HL-60 (cell line): Measurements from ENCODE around the gene SEC61A1.

Source experiments
- DNase-seq, 2 experiments: peaks; one replicate each; pipeline ENCODE4 v3.0.0-alpha.2; 2010 to 2020; ENCODE audit warnings: low read depth in 1 of 2, low spot score in 1 of 2
- H3K27ac ChIP-seq: fragments of 250-450 bp; sonication (Bioruptor Pico); replicated peaks from 2 replicates; pipeline ENCODE4 v1.5.1; 2020; ENCODE audit warnings: mild to moderate bottlenecking, moderate library complexity
- H3K27me3 ChIP-seq: fragments of 250-450 bp; sonication (Bioruptor Pico); 2 replicates; pipeline ENCODE4 v1.5.1; 2021; ENCODE audit warnings: mild to moderate bottlenecking, moderate library complexity; ENCODE audit not compliant: insufficient read depth, poor library complexity, severe bottlenecking
- H3K4me3 ChIP-seq: replicated peaks from 2 replicates; pipeline ENCODE4 v1.5.1; 2011; ENCODE audit warnings: mild to moderate bottlenecking, control low read depth, low read length; ENCODE audit not compliant: insufficient read depth
- GABPA ChIP-seq: IDR thresholded peaks from 2 replicates; pipeline ENCODE4 v1.6.1; 2012; ENCODE audit warnings: low read depth
- POLR2AphosphoS5 ChIP-seq: IDR thresholded peaks from 2 replicates; pipeline ENCODE4 v1.6.1; 2012; ENCODE audit warnings: low read depth
- SPI1 ChIP-seq: IDR thresholded peaks from 2 replicates; pipeline ENCODE4 v1.6.1; 2012; ENCODE audit warnings: low read depth, mild to moderate bottlenecking, borderline replicate concordance
- TF ChIP-seq, protein P1 (sequence below): IDR thresholded peaks from one replicate; pipeline ENCODE4 v1.5.1; 2011; ENCODE audit warnings: low read length, control low read depth, inconsistent platforms; ENCODE audit not compliant: insufficient read depth
- TF ChIP-seq, protein P2 (sequence below): IDR thresholded peaks from 2 replicates; pipeline ENCODE4 v1.6.1; 2012; ENCODE audit warnings: low read depth; ENCODE audit not compliant: insufficient replicate concordance

Gene SEC61A1

GRCh38 chr3:128078875-128079274, 26.6 kb downstream of the SEC61A1 start:
- DNase-seq = no peak
- Histone ChIP-seq H3K27me3 (no peaks in the 10 kb centered on the region), H3K27ac (no peak overlapping the region), H3K4me3 (no peak overlapping the region)
- TF ChIP-seq, protein P1, sequence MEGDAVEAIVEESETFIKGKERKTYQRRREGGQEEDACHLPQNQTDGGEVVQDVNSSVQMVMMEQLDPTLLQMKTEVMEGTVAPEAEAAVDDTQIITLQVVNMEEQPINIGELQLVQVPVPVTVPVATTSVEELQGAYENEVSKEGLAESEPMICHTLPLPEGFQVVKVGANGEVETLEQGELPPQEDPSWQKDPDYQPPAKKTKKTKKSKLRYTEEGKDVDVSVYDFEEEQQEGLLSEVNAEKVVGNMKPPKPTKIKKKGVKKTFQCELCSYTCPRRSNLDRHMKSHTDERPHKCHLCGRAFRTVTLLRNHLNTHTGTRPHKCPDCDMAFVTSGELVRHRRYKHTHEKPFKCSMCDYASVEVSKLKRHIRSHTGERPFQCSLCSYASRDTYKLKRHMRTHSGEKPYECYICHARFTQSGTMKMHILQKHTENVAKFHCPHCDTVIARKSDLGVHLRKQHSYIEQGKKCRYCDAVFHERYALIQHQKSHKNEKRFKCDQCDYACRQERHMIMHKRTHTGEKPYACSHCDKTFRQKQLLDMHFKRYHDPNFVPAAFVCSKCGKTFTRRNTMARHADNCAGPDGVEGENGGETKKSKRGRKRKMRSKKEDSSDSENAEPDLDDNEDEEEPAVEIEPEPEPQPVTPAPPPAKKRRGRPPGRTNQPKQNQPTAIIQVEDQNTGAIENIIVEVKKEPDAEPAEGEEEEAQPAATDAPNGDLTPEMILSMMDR = no peak
- no peak for TF ChIP-seq GABPA
- TF ChIP-seq, protein P2, sequence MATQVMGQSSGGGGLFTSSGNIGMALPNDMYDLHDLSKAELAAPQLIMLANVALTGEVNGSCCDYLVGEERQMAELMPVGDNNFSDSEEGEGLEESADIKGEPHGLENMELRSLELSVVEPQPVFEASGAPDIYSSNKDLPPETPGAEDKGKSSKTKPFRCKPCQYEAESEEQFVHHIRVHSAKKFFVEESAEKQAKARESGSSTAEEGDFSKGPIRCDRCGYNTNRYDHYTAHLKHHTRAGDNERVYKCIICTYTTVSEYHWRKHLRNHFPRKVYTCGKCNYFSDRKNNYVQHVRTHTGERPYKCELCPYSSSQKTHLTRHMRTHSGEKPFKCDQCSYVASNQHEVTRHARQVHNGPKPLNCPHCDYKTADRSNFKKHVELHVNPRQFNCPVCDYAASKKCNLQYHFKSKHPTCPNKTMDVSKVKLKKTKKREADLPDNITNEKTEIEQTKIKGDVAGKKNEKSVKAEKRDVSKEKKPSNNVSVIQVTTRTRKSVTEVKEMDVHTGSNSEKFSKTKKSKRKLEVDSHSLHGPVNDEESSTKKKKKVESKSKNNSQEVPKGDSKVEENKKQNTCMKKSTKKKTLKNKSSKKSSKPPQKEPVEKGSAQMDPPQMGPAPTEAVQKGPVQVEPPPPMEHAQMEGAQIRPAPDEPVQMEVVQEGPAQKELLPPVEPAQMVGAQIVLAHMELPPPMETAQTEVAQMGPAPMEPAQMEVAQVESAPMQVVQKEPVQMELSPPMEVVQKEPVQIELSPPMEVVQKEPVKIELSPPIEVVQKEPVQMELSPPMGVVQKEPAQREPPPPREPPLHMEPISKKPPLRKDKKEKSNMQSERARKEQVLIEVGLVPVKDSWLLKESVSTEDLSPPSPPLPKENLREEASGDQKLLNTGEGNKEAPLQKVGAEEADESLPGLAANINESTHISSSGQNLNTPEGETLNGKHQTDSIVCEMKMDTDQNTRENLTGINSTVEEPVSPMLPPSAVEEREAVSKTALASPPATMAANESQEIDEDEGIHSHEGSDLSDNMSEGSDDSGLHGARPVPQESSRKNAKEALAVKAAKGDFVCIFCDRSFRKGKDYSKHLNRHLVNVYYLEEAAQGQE = no peak
- no peak for TF ChIP-seq POLR2AphosphoS5

DNA sequence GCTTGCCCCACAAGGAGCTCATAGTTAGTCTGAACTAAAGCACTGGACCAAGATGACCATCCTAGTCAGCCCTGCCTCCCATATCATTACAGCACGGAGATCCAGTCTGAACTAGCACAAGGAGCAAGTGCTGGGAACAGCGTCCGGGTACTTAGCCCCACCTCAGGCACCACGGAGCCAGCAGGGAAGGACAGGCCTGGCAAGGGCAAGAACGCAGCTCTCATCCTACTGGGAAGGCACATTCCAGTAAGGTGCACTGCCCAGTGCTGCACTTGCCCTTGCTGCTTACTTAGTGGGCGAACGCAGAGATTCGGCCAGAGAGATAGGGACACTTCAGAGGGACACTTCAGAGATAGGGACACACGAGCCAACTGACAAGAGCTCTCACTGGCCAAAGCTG, 27.6 kb downstream of the SEC61A1 start:
- TF ChIP-seq SPI1 (no peak), POLR2AphosphoS5 (no peak), GABPA (no peak)
- TF ChIP-seq, protein P1 = no peak
- TF ChIP-seq, protein P2 = no peak
- DNase-seq = no peak
- H3K4me3 ChIP-seq = no peak overlapping the region
- no peaks in the 10 kb centered on the region for H3K27me3 ChIP-seq
- no peak overlapping the region for H3K27ac ChIP-seq

DNA sequence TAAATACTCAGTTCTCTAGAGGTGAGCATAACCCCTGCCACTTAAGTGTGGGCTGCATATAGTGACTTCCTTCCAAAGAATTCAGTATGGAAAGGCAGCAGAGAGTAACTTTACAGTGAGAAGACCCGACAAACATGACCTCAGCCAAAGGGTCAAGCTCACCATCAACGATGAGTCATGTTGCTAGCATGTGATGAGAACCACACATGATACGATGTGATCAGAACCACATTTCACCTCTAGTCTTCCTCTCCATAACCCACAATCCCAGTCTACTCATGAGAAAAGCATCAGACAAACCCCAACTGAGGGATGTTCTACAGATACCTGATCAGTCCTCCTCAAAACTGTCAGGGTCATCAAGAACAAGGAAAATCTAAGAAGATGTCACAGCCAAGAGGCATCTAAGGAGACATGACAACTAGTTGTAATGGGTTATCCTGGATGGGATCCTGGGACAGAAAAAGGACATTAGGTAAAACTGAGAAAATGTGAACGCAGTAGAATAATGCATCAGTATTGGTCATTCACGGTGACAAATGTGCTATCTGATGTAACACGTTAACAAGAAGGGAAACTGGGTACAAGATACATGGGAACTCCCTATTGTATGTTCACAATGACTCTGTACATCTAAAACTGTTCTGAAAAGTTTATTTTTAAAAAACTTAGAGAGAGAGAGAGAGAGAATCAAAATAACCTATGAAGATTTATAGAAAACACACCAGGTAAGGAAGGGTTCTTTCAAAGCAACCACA, 28.3 kb downstream of the SEC61A1 start:
- DNase-seq = no peak
- Histone ChIP-seq H3K27ac (no peak overlapping the region), H3K4me3 (no peak overlapping the region), H3K27me3 (no peaks in the 10 kb centered on the region)
- no peak for TF ChIP-seq GABPA
- no peak for TF ChIP-seq POLR2AphosphoS5
- TF ChIP-seq, protein P1 = no peak
- TF ChIP-seq SPI1 = no peak
- TF ChIP-seq, protein P2 = no peak
